Activated gamma-delta T cell treated with Interleukin-2 at 50 U/mL for 16 hours (primary cell): Measurements from ENCODE around the gene PDCD2L.
"Not testable (repeated sequence)": the region's sequence is repeated elsewhere in the genome, so short reads cannot be mapped to it uniquely, and the experiment has no call there.

ENCODE experiments used
- DNase-seq: peaks from one replicate; pipeline ENCODE4 v3.0.0-alpha.2; 2020

PDCD2L gene

GRCh38 chr19:34418300-34418699, 14.1 kb downstream of the PDCD2L start:
- DNase-seq: no peak

- DNase-seq: no peak
Measured at GRCh38 chr19:34426096-34426661, 22.0 kb downstream of the PDCD2L start.

- peak; percentile 30 for DNase-seq
Measured at GRCh38 chr19:34428549-34429285, 24.5 kb downstream of the PDCD2L start.

GRCh38 chr19:34429553-34429952, 25.4 kb downstream of the PDCD2L start:
- no peak for DNase-seq

GRCh38 chr19:34430738-34431625, 26.8 kb downstream of the PDCD2L start:
- DNase-seq: peak; percentile 40

- DNase-seq: no peak
Measured at GRCh38 chr19:34431681-34432402, 27.6 kb downstream of the PDCD2L start.

GRCh38 chr19:34432797-34433196, 28.6 kb downstream of the PDCD2L start:
- no peak for DNase-seq

- DNase-seq: no peak
Measured at GRCh38 chr19:34436716-34437115, 32.5 kb downstream of the PDCD2L start.

- no peak for DNase-seq
Measured at GRCh38 chr19:34448191-34448590, 44.0 kb downstream of the PDCD2L start.

GRCh38 chr19:34452723-34453122, 48.5 kb downstream of the PDCD2L start:
- no peak for DNase-seq

GRCh38 chr19:34454091-34454490, 49.9 kb downstream of the PDCD2L start:
- no peak for DNase-seq

GRCh38 chr19:34454685-34455084, 50.5 kb downstream of the PDCD2L start:
- no peak for DNase-seq

- not testable (repeated sequence) for DNase-seq
Measured at GRCh38 chr19:34455783-34456480, 51.7 kb downstream of the PDCD2L start.

GRCh38 chr19:34457446-34457845, 53.2 kb downstream of the PDCD2L start:
- DNase-seq: no peak

GRCh38 chr19:34458677-34459076, 54.5 kb downstream of the PDCD2L start:
- DNase-seq: no peak

- DNase-seq: no peak
Measured at GRCh38 chr19:34459614-34460013, 55.4 kb downstream of the PDCD2L start.

GRCh38 chr19:34461375-34462100, 57.3 kb downstream of the PDCD2L start:
- DNase-seq: no peak

- DNase-seq: not testable (repeated sequence)
Measured at GRCh38 chr19:34464785-34465184, 60.6 kb downstream of the PDCD2L start.

GRCh38 chr19:34468409-34468808, 64.2 kb downstream of the PDCD2L start:
- DNase-seq: no peak

- DNase-seq: not testable (repeated sequence)
Measured at GRCh38 chr19:34469026-34469425, 64.8 kb downstream of the PDCD2L start.

GRCh38 chr19:34471906-34472700, 67.9 kb downstream of the PDCD2L start:
- no peak for DNase-seq
